ENCODE results near the gene PABPN1L.

Gene PABPN1L

DNA sequence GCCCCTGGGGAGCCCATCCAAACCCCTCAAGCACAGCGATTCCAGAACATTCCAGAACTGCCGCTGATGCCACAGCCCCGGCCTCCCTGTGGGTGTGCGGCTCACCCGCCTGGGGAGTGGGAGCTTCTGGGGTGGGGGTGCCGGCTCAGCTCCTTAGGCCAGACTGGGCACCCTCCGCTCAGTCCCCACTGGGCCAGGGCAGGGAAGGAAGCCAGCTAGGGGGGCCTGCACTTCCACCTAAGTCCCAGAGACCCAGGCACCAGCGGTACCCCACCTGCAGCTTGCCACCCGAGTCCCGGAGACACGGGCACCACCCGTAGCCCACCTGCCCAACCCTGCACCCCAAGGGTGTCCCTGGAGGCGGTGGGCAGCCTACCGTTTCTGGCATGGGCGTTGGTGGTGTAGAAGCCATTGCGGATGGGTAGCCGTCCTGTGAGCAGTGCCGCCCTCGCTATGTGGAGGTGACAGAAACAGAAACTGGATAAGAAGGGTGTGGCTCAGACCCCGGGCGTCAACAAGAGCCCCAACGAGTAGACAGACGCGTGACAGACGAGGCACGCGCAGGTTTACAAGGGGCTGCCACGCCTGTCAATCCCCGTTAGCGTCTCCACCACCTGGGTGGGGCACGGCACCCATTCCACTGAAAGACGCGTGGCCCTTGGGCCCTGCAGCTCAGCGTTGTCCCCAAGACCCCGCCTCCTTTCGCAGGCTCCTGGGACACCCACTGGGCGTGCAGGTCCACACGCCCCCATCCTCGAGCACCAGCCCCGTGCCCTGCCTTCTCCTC lies 24.7 kb downstream of the PABPN1L start:
- Histone ChIP-seq H3K27ac (ENCODE audit: low read depth, low read length) (no peak overlapping the region), H3K4me3 (ENCODE audit: low read length) (no peak overlapping the region), H3K4me1 (ENCODE audit: control insufficient read depth, low read length) (no peaks in the 10 kb centered on the region), H3K27me3 (ENCODE audit: control insufficient read depth, low read length) (no peaks in the 10 kb centered on the region), H3F3A (ENCODE audit: control insufficient read depth, insufficient read depth) (no peaks in the 10 kb centered on the region), H3K36me3 (ENCODE audit: control insufficient read depth, low read length) (no peaks in the 10 kb centered on the region), H3K9me3 (ENCODE audit: control insufficient read depth, insufficient read depth, low read length) (no peaks in the 10 kb centered on the region), H4K20me1 (ENCODE audit: control insufficient read depth, insufficient read depth, low read depth, low read length) (no peaks in the 10 kb centered on the region), H3K79me2 (ENCODE audit: control insufficient read depth, low read length) (no peaks in the 10 kb centered on the region), H3K9me2 (replicated peaks; ENCODE audit: control insufficient read depth, low read length) (no peaks in the 10 kb centered on the region), H3K4me2 (ENCODE audit: low read length) (no peak overlapping the region)
- no peak for TF ChIP-seq CTCF (IDR thresholded peaks at IDR 0.05; ENCODE audit: low read depth, low read length, poor library complexity, severe bottlenecking)
- TF ChIP-seq EZH2phosphoT487 (IDR thresholded peaks at IDR 0.05; ENCODE audit: borderline replicate concordance, low read length) = no peak

- no peaks in the 10 kb centered on the region for H4K20me1 ChIP-seq (ENCODE audit: control insufficient read depth, insufficient read depth, low read depth, low read length)
- no peaks in the 10 kb centered on the region for H3K9me2 ChIP-seq (replicated peaks; ENCODE audit: control insufficient read depth, low read length)
- H3K36me3 ChIP-seq (ENCODE audit: control insufficient read depth, low read length) = no peaks in the 10 kb centered on the region
- no peak overlapping the region for H3K4me3 ChIP-seq (ENCODE audit: low read length)
- no peak overlapping the region for H3K4me2 ChIP-seq (ENCODE audit: low read length)
- H3K79me2 ChIP-seq (ENCODE audit: control insufficient read depth, low read length) = no peaks in the 10 kb centered on the region
- no peaks in the 10 kb centered on the region for H3K4me1 ChIP-seq (ENCODE audit: control insufficient read depth, low read length)
- no peaks in the 10 kb centered on the region for H3K9me3 ChIP-seq (ENCODE audit: control insufficient read depth, insufficient read depth, low read length)
- no peaks in the 10 kb centered on the region for H3F3A ChIP-seq (ENCODE audit: control insufficient read depth, insufficient read depth)
- H3K27ac ChIP-seq (ENCODE audit: low read depth, low read length) = no peak overlapping the region
- no peak for TF ChIP-seq CTCF (IDR thresholded peaks at IDR 0.05; ENCODE audit: low read depth, low read length, poor library complexity, severe bottlenecking)
- H3K27me3 ChIP-seq (ENCODE audit: control insufficient read depth, low read length) = no peaks in the 10 kb centered on the region
Observed at GRCh38 chr16:88840600-88841215, 25.8 kb downstream of the PABPN1L start.

GRCh38 chr16:88839745-88840599 lies 26.5 kb downstream of the PABPN1L start:
- no peaks in the 10 kb centered on the region for H4K20me1 ChIP-seq (ENCODE audit: control insufficient read depth, insufficient read depth, low read depth, low read length)
- H3K4me1 ChIP-seq (ENCODE audit: control insufficient read depth, low read length) = no peaks in the 10 kb centered on the region
- H3K27me3 ChIP-seq (ENCODE audit: control insufficient read depth, low read length) = no peaks in the 10 kb centered on the region
- TF ChIP-seq CTCF (IDR thresholded peaks at IDR 0.05; ENCODE audit: low read depth, low read length, poor library complexity, severe bottlenecking) = no peak
- H3F3A ChIP-seq (ENCODE audit: control insufficient read depth, insufficient read depth) = no peaks in the 10 kb centered on the region
- H3K36me3 ChIP-seq (ENCODE audit: control insufficient read depth, low read length) = no peaks in the 10 kb centered on the region
- H3K9me3 ChIP-seq (ENCODE audit: control insufficient read depth, insufficient read depth, low read length) = no peaks in the 10 kb centered on the region
- H3K4me3 ChIP-seq (ENCODE audit: low read length) = no peak overlapping the region
- no peaks in the 10 kb centered on the region for H3K9me2 ChIP-seq (replicated peaks; ENCODE audit: control insufficient read depth, low read length)
- H3K27ac ChIP-seq (ENCODE audit: low read depth, low read length) = no peak overlapping the region
- H3K4me2 ChIP-seq (ENCODE audit: low read length) = no peak overlapping the region
- H3K79me2 ChIP-seq (ENCODE audit: control insufficient read depth, low read length) = no peaks in the 10 kb centered on the region

Measured in DOHH2 (cell line).